GM12892 (cell line): Measurements from ENCODE around the gene HES4.
A peak's percentile ranks its signal among the peaks of the same experiment; 100 is the strongest.
"Not testable (repeated sequence)": the region's sequence is repeated elsewhere in the genome, so short reads cannot be mapped to it uniquely, and the experiment has no call there.

Experiments used
- DNase-seq: peaks from one replicate; pipeline ENCODE4 v3.0.0; 2011; ENCODE audit not compliant: insufficient read length
- FAIRE-seq: peaks from 2 replicates; lab custom pipeline; 2011; peaks lifted over from hg19 to GRCh38; lab: Jason Lieb, UNC
- POLR2A ChIP-seq: IDR thresholded peaks from 2 replicates; pipeline ENCODE4 v1.6.1; 2011; ENCODE audit warnings: low read depth, low read length, control low read depth
- POLR2AphosphoS5 ChIP-seq: IDR thresholded peaks from 2 replicates; pipeline ENCODE4 v1.6.1; 2011; ENCODE audit warnings: low read depth, low read length, control low read depth
- TAF1 ChIP-seq: IDR thresholded peaks from 2 replicates; pipeline ENCODE4 v1.6.1; 2011; ENCODE audit warnings: low read depth, mild to moderate bottlenecking, control low read depth, low read length, borderline replicate concordance

HES4 gene

GRCh38 chr1:998745-998994 is 1.2 kb downstream of the HES4 start:
- DNase-seq (no peak), FAIRE-seq (no peak)
- TF ChIP-seq TAF1 (no peak), POLR2A (no peak), POLR2AphosphoS5 (no peak)

GRCh38 chr1:997993-998744 is 1.7 kb downstream of the HES4 start:
- FAIRE-seq = no peak
- no peak for TF ChIP-seq TAF1
- TF ChIP-seq POLR2AphosphoS5 = no peak
- no peak for TF ChIP-seq POLR2A
- DNase-seq = no peak

- DNase-seq = no peak
- TF ChIP-seq POLR2AphosphoS5 (no peak), TAF1 (no peak), POLR2A (no peak)
- no peak for FAIRE-seq
These were observed 2.2 kb downstream of the HES4 start for GRCh38 chr1:997713-997992.

GRCh38 chr1:996851-997712 is 2.8 kb downstream of the HES4 start:
- FAIRE-seq (no peak), DNase-seq (no peak)
- TF ChIP-seq POLR2A (no peak), TAF1 (no peak), POLR2AphosphoS5 (no peak)

GRCh38 chr1:995665-996633 is 3.9 kb downstream of the HES4 start:
- TF ChIP-seq POLR2A (no peak), TAF1 (no peak), POLR2AphosphoS5 (no peak)
- FAIRE-seq (no peak), DNase-seq (no peak)

- FAIRE-seq, DNase-seq: not testable (repeated sequence)
These were observed 5.4 kb downstream of the HES4 start for GRCh38 chr1:994546-994945.

GRCh38 chr1:993379-993995 is 6.4 kb downstream of the HES4 start:
- TF ChIP-seq TAF1 (no peak), POLR2A (no peak), POLR2AphosphoS5 (no peak)
- no peak for FAIRE-seq

GRCh38 chr1:992362-992761 is 7.5 kb downstream of the HES4 start:
- DNase-seq (no peak), FAIRE-seq (peak; percentile 67)
- TF ChIP-seq POLR2AphosphoS5 = no peak
- no peak for TF ChIP-seq POLR2A
- TF ChIP-seq TAF1 = no peak

More at GRCh38 chr1:993379-993995, 6.4 kb downstream of the HES4 start:
- no peak for DNase-seq

- TF ChIP-seq TAF1 = no peak
- no peak for TF ChIP-seq POLR2AphosphoS5
- no peak for TF ChIP-seq POLR2A
- DNase-seq (no peak), FAIRE-seq (no peak)
These were observed 8.0 kb downstream of the HES4 start for GRCh38 chr1:991895-992294.

- not testable (repeated sequence) for FAIRE-seq, DNase-seq
These were observed 8.6 kb downstream of the HES4 start for GRCh38 chr1:991275-991674.

- not testable (repeated sequence) for DNase-seq, FAIRE-seq
These were observed 11.8 kb downstream of the HES4 start for GRCh38 chr1:988061-988460.

GRCh38 chr1:985126-985525 is 14.8 kb downstream of the HES4 start:
- TF ChIP-seq POLR2A (no peak), TAF1 (no peak), POLR2AphosphoS5 (no peak)
- FAIRE-seq (no peak), DNase-seq (no peak)
